TTC549 (cell line): ENCODE data around the gene TRAF2.

Experiments used
- FAIRE-seq: peaks from 2 replicates; lab custom pipeline; 2012; peaks lifted over from hg19 to GRCh38; lab: Jason Lieb, UNC

The TRAF2 gene

GRCh38 chr9:136937186-136938001 lies 51.1 kb downstream of the TRAF2 start:
- FAIRE-seq = no peak

- no peak for FAIRE-seq
Observed at GRCh38 chr9:136939431-136939995, 53.2 kb downstream of the TRAF2 start.

DNA sequence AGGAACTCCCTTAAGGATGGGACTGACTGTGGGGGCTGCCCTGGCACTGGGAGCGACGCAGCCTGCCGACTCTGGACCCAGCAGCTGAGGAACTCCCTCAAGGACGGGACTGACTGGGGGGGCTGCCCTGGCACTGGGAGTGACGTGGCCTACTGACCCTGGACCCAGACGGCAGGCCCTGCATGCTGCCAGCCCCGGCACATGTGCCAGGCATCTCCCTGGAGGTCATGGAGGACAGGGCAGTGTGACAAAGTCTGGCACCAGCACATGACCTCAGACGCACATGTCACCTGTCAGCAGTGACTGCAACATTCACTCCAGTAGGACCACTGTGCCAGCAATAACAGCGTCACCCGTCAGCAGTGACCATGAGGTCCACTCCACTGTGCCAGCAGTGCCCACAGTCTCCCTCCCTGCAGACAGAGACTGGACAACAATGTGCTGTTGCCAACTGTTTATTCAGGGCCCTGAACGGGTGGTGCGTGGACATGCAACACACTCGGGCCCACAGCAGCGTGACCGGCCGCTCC lies 53.7 kb downstream of the TRAF2 start:
- no peak for FAIRE-seq

GRCh38 chr9:136940526-136941230 lies 54.4 kb downstream of the TRAF2 start:
- FAIRE-seq = no peak

DNA sequence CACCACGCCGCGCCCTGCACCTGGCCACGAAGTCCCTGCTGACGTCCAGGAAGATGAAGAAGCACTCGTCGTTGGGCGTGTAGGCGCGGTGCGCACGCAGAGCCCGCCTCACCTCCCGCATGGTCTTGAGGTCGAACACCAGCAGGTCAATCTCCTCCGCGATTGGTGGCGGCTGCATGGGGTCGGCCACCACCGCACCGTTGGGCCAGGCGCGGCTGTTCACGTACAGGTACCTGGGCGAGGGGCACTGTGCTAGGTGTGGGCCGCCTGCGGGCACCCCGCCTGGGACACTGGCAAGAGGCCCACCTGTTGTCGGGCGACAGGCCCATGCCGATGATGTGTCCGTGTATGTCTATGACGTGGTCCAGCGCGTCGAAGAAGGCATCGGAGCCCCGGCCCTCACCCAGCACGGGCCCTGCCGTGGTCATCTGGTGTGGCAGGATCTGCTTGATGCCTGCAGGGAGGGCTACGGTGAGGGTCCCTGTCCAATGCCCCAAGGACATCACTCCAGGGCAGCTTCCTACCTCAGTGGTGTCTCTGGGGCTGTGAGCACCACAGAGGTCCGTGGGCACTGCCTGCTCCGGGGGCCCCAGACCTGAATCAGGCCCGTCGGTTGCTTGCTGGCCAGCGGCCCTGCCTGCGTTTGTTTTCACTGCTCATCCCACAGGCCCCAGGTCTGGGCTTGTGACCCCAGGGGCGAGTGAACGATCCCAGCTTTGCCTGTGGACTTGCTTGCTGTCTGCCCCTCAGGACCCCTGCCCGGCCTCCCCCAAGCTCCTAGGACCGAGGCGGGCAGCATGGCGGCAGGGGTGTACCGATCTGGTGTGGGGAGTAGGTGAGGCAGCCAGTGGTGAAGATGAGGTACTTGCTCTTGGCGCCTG lies 55.2 kb downstream of the TRAF2 start:
- no peak for FAIRE-seq

DNA sequence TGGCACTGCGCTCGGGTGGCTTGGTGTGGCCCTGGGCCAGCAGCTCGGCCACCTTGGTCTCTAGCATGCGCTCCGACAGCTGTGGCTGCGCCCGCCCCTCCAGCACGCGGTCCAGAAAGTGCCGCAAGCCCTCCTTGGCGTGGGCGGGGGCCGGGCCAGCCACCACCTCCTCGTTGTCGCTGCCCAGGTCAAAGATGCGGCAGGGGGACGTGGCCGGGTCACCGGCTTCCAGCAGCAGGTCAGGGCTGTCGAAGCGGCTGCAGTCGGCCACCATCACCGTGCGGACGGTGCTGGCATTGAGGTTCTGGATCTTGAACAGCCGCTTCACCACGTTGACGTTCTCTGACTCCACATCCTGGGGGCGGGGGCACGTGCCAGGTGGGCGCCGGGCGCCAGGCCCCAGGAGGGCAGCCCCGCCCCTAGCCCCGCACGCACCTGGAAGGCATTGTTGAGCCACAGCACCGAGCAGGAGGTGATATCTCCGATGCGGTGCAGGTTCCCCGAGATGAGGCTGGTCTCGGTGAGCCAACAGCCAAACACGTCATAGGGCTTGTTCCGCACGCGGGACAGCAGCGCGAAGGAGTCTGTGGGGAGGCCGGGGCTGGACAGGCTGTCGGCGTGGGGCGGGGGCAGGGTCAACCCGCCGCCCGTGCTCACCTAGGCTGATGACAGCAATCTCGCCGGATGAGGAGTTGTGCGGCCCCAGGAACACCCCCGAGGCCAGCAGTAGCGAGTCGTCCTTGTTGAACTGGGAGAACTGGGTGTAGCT lies 56.0 kb downstream of the TRAF2 start:
- no peak for FAIRE-seq

- no peak for FAIRE-seq
Observed at GRCh38 chr9:136942881-136943230, 56.5 kb downstream of the TRAF2 start.

- FAIRE-seq = no peak
Observed at GRCh38 chr9:136943291-136944211, 57.2 kb downstream of the TRAF2 start.

GRCh38 chr9:136944212-136944518 lies 57.8 kb downstream of the TRAF2 start:
- FAIRE-seq = no peak

DNA sequence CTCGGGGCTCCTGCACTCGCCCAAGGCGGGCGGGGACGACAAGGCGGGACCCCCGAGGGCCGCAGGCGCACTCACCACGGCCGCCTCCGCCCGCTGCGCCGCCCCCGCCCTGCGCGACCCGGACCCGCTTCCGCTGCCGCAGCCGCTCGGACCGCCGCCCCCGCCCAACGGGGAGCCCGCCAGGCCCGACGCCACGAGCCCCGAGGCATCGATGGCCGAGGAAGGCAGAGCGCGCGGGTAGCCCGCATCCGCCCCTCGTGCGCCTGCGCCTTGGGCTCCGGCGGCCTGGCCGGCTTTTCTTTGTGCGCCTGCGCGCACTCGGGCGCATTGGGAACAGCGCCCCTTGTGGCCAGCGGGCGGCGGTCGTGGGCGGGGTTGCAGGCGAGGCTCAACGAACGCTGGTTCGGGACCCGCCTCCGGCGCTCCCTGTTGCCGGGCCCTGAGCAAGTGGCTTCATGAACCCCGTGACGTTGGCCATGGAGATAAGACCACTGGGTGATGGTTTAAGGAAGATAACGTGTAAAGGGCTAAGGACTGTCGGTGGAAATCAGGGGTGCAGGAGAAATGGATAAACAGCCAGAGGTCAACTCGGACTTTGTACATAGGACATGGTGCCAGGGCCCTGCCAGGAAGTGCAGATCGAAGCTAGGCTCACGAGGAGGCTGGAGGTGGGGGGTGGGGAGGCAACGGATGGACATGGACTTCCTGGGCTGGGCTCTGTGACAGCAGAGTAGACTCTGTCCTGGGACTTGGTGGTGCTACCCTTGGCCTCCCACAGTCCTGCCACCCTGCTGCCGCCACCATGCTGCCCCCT lies 58.4 kb downstream of the TRAF2 start, which contains the start of the genes C8G and FBXW5:
Gene C8G, plus strand, starts transcription at position 725 of the 814 bp plus-strand sequence. Its CDS starts 78 bp downstream, at position 803.
Gene FBXW5, minus strand, starts transcription at position 220 of the 814 bp plus-strand sequence. CDS start 655 bp downstream, outside the sequence.
- no peak for FAIRE-seq

DNA sequence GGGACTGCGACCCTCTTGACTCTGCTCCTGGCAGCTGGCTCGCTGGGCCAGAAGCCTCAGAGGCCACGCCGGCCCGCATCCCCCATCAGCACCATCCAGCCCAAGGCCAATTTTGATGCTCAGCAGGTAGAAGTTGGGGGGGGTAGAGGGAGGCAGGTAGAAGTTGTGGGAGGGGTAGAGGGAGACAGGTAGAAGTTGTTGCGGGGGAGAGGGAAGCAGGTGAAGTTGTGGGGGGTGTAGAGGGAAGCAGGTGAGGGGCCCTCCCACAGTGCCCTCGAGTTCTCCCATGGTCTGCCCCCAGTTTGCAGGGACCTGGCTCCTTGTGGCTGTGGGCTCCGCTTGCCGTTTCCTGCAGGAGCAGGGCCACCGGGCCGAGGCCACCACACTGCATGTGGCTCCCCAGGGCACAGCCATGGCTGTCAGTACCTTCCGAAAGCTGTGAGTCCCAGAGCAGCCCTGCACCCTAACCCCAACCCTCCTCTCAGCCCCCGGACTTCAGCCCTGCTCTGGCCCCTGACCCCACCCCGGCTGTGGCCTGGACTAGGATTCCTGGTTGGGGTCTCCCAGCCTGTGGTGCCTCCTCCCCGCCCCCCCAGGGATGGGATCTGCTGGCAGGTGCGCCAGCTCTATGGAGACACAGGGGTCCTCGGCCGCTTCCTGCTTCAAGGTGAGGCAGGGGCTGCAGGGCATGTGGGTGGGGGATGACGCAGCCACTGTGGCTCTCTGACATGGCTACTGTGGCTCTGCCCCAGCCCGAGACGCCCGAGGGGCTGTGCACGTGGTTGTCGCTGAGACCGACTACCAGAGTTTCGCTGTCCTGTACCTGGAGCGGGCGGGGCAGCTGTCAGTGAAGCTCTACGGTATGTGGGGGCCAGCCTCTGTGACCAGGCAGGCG lies 59.3 kb downstream of the TRAF2 start:
- no peak for FAIRE-seq

- no peak for FAIRE-seq
Observed at GRCh38 chr9:136946228-136947027, 60.1 kb downstream of the TRAF2 start.

DNA sequence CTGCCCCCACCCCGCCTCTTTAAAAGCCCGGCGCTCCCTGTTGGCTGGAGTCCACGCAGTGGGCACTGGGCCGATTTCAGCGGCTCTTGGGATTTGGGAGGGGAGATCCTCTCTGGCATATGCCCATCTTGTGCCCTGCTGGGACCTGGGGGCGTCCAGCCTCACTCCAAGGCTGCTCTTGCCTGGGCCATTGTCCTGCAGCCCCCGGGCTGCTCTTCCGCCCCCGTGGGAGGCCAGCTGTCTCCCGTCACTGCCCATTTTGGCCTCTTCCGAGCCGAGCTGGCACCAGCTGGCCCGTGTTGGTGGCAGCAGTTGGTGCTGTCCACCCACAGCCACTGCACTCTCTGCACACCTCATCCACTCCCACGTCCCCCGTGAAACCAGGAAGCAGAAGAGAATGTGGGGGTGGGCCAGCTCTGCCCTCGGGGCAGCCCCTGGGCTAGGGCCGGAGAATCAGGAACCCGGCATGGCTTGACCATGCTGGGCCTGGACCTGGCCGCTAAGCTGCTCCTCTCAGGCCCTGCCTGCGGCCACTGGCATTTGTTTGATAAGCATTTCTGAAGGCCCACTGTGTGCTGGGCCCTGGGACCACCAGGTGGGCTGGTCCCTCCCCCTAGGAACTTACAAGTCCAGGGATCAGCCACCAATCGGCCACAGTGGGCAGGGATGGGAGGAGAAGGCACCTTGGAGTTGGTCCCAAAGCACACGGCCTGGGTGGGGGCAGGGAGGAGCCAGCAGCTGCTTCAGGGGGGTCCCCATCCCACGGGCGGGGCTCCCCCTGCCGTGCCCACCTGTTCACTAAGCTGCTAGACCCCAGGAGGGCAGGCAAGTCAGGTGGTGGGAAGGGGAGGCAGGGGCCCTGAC lies 60.9 kb downstream of the TRAF2 start:
- FAIRE-seq = no peak

DNA sequence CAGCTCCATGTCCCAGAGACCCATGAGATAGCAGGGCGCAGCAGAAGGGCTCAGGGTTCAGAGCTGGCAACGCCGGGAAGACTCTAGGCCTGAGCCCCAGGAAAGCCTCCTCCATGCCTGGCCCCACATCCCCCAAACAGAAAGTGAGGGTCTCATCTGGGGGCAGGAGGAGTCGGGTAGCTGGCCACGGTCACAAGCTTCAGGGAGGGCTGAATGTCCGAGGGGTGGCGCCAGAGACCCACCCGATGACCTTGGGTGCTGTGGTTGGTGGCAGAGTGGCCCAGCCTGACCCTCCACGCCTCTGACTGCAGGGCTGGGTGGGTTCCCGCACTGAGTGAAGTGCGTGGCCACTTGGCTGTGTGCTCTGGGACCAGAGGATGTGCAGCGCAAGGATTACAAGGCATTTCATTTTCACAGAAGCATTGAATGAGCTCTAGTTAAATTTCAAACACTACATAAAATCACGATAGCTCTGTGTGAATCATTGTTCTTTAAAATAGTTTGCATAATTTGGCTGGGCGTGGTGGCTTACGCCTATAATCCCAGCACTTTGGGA lies 61.7 kb downstream of the TRAF2 start:
- no peak for FAIRE-seq

DNA sequence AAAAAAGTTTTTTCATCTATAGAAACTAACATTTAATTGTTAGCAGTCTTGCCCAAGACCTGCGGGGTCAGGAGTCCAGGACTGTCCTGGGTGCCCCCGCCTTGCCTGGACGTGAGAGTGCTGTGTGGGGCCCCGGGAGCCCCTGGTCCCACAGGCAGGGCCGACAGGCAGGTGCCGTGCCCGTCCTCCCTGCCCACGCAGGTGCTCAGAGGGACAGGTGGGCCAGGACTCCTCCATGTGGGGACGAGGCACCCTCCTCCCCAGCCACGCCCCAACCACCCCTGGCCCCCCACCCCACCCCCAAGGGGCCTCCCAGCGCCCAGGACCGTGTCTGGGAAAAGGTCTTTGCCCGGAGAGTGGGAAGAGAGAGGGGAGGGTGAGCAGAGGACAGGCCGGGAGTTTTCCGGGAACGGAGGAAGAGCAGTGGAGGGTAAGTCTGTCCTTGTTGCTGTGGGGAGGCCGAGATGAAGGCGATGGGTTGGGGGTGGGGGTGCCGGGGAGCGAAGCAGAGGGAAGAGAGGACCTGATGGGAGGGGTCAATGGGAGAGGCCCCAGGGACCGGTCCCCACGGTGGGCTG lies 63.0 kb downstream of the TRAF2 start:
- FAIRE-seq = no peak
